HEK293 (cell line): ENCODE measurements around the gene NECTIN4.

ENCODE experiments used
- CTCF ChIA-PET: fragments of 350-600 bp; formaldehyde crosslinking; extraction: SDS; loops from one replicate; lab custom pipeline; 2021; ENCODE audit warnings: antibody characterized with exemption; lab: Yijun Ruan, JAX
- POLR2A ChIA-PET: fragments of 300-600 bp; formaldehyde crosslinking; extraction: SDS; loops from one replicate; lab custom pipeline; 2020; ENCODE audit warnings: antibody characterized with exemption, inconsistent platforms; lab: Yijun Ruan, JAX
- H3K27ac ChIP-seq: fragments of 200-500 bp; sonication (Bioruptor generic); 2 replicates; pipeline ENCODE4 v1.5.1; 2014; ENCODE audit warnings: low read depth, low read length, control low read depth, inconsistent platforms; ENCODE audit errors: extremely low read depth
- H3K36me3 ChIP-seq, 2 experiments: fragments of 200-500 bp in 1 of 2; sonication (Bioruptor generic) in 1 of 2; 1 replicate in 1 of 2; 2 replicates in 1 of 2; pipeline ENCODE4 v1.5.1; 2014 to 2017; ENCODE audit warnings: inconsistent platforms in 2 of 2, low read length in 2 of 2; ENCODE audit not compliant: control insufficient read depth in 2 of 2, insufficient read depth in 1 of 2
- H3K4me1 ChIP-seq: fragments of 200-500 bp; sonication (Bioruptor generic); 2 replicates; pipeline ENCODE4 v1.5.1; 2014; ENCODE audit warnings: mild to moderate bottlenecking, low read length, inconsistent platforms; ENCODE audit not compliant: control insufficient read depth, insufficient read depth
- H3K4me3 ChIP-seq: 2 replicates; pipeline ENCODE4 v1.5.1; 2011; ENCODE audit warnings: low read depth, mild to moderate bottlenecking, control low read depth, low read length, moderate library complexity
- H3K9me3 ChIP-seq: fragments of 200-500 bp; sonication (Bioruptor generic); 2 replicates; pipeline ENCODE4 v1.5.1; 2014; ENCODE audit warnings: low read depth, low read length, inconsistent platforms; ENCODE audit not compliant: control insufficient read depth, insufficient read depth
- BCL11B ChIP-seq: fragments of 450-650 bp; formaldehyde crosslinking; IDR thresholded peaks from 2 replicates; pipeline ENCODE4 v1.5.1; 2016; ENCODE audit warnings: low read depth, missing biosample characterization, missing genetic modification characterization
- GLI2 ChIP-seq: fragments of 450-650 bp; formaldehyde crosslinking; IDR thresholded peaks from 2 replicates; pipeline ENCODE4; 2017; ENCODE audit warnings: missing biosample characterization, missing genetic modification characterization, low read depth, borderline replicate concordance
- GLIS1 ChIP-seq: fragments of 450-650 bp; formaldehyde crosslinking; IDR thresholded peaks from 2 replicates; pipeline ENCODE4 v1.5.1; 2016; ENCODE audit warnings: missing biosample characterization, missing genetic modification characterization
- KLF8 ChIP-seq: fragments of 450-650 bp; formaldehyde crosslinking; IDR thresholded peaks from 2 replicates; pipeline ENCODE4 v1.5.1; 2016; ENCODE audit warnings: missing biosample characterization, missing genetic modification characterization
- SP7 ChIP-seq: fragments of 450-650 bp; formaldehyde crosslinking; IDR thresholded peaks from 2 replicates; pipeline ENCODE4 v1.5.1; 2016; ENCODE audit warnings: missing biosample characterization, missing genetic modification characterization
- TRIM28 ChIP-seq: IDR thresholded peaks from 2 replicates; pipeline ENCODE4 v1.6.1; 2011; ENCODE audit warnings: low read length, control low read depth, borderline replicate concordance
- ZBTB48 ChIP-seq: fragments of 450-650 bp; formaldehyde crosslinking; IDR thresholded peaks from 2 replicates; pipeline ENCODE4 v1.5.1; 2016; ENCODE audit warnings: missing biosample characterization, missing genetic modification characterization
- ZEB2 ChIP-seq: fragments of 450-650 bp; formaldehyde crosslinking; IDR thresholded peaks from 2 replicates; pipeline ENCODE4 v1.5.1; 2016; ENCODE audit warnings: missing biosample characterization, missing genetic modification characterization
- ZFP37 ChIP-seq: fragments of 450-650 bp; formaldehyde crosslinking; IDR thresholded peaks from 2 replicates; pipeline ENCODE4 v1.5.1; 2016; ENCODE audit warnings: missing biosample characterization, missing genetic modification characterization
- ZNF214 ChIP-seq: fragments of 450-650 bp; formaldehyde crosslinking; IDR thresholded peaks from 2 replicates; pipeline ENCODE4 v1.5.1; 2017; ENCODE audit warnings: missing biosample characterization, mild to moderate bottlenecking, missing genetic modification characterization, borderline replicate concordance
- ZNF335 ChIP-seq: fragments of 450-650 bp; formaldehyde crosslinking; conservative IDR thresholded peaks from 2 replicates; pipeline ENCODE4 v1.5.1; 2016; ENCODE audit warnings: missing biosample characterization, missing genetic modification characterization
- ZNF341 ChIP-seq: fragments of 450-650 bp; formaldehyde crosslinking; IDR thresholded peaks from 2 replicates; pipeline ENCODE4; 2016; ENCODE audit warnings: low read depth, missing biosample characterization, missing genetic modification characterization
- ZNF366 ChIP-seq: fragments of 450-650 bp; formaldehyde crosslinking; conservative IDR thresholded peaks from 2 replicates; pipeline ENCODE4 v1.5.1; 2016; ENCODE audit warnings: missing biosample characterization, missing genetic modification characterization
- ZNF394 ChIP-seq: fragments of 450-650 bp; formaldehyde crosslinking; IDR thresholded peaks from 2 replicates; pipeline ENCODE4 v1.5.1; 2016; ENCODE audit warnings: missing biosample characterization, missing genetic modification characterization, mild to moderate bottlenecking, moderate library complexity, borderline replicate concordance
- ZNF501 ChIP-seq: fragments of 450-650 bp; formaldehyde crosslinking; IDR thresholded peaks from 2 replicates; pipeline ENCODE4 v1.5.1; 2016; ENCODE audit warnings: missing biosample characterization, missing genetic modification characterization
- ZNF510 ChIP-seq: fragments of 450-650 bp; formaldehyde crosslinking; IDR thresholded peaks from 2 replicates; pipeline ENCODE4 v1.5.1; 2018; ENCODE audit warnings: mild to moderate bottlenecking, missing genetic modification characterization, missing biosample characterization; ENCODE audit not compliant: insufficient replicate concordance
- ZNF561 ChIP-seq: fragments of 450-650 bp; IDR thresholded peaks from 2 replicates; pipeline ENCODE4 v1.5.1; 2018; ENCODE audit warnings: missing biosample characterization, missing genetic modification characterization, borderline replicate concordance
- ZNF600 ChIP-seq: fragments of 450-650 bp; formaldehyde crosslinking; IDR thresholded peaks from 2 replicates; pipeline ENCODE4 v1.5.1; 2016; ENCODE audit warnings: missing biosample characterization, missing genetic modification characterization
- ZNF626 ChIP-seq: fragments of 450-650 bp; sonication (Bioruptor Pico); formaldehyde crosslinking; IDR thresholded peaks from 2 replicates; pipeline ENCODE4 v1.5.1; 2018; ENCODE audit warnings: missing biosample characterization, missing genetic modification characterization, inconsistent platforms
- ZNF629 ChIP-seq: fragments of 450-650 bp; formaldehyde crosslinking; IDR thresholded peaks from 2 replicates; pipeline ENCODE4 v1.5.1; 2017; ENCODE audit warnings: missing biosample characterization, missing genetic modification characterization
- ZNF768 ChIP-seq: fragments of 450-650 bp; formaldehyde crosslinking; IDR thresholded peaks from 2 replicates; pipeline ENCODE4 v1.5.1; 2018; ENCODE audit warnings: missing biosample characterization, mild to moderate bottlenecking, missing genetic modification characterization
- ZNF777 ChIP-seq: fragments of 450-650 bp; formaldehyde crosslinking; IDR thresholded peaks from 2 replicates; pipeline ENCODE4 v1.5.1; 2017; ENCODE audit warnings: missing biosample characterization, missing genetic modification characterization, borderline replicate concordance
- ZSCAN30 ChIP-seq: fragments of 450-650 bp; IDR thresholded peaks from 2 replicates; pipeline ENCODE4 v1.5.1; 2018; ENCODE audit warnings: missing biosample characterization, mild to moderate bottlenecking, missing genetic modification characterization, moderate library complexity
- TF ChIP-seq, protein P1 (sequence below): fragments of 450-650 bp; formaldehyde crosslinking; IDR thresholded peaks from 2 replicates; pipeline ENCODE4 v1.5.1; 2016; ENCODE audit warnings: missing biosample characterization, missing genetic modification characterization
- TF ChIP-seq, protein P2 (sequence below): fragments of 450-650 bp; formaldehyde crosslinking; IDR thresholded peaks from 2 replicates; pipeline ENCODE4 v1.5.1; 2016; ENCODE audit warnings: missing biosample characterization, missing genetic modification characterization
- TF ChIP-seq, protein P3 (sequence below): fragments of 450-650 bp; formaldehyde crosslinking; IDR thresholded peaks from 2 replicates; pipeline ENCODE4 v1.5.1; 2017; ENCODE audit warnings: missing biosample characterization, missing genetic modification characterization
- TF ChIP-seq, protein P4 (sequence below): fragments of 450-650 bp; formaldehyde crosslinking; conservative IDR thresholded peaks from 2 replicates; pipeline ENCODE4 v1.5.1; 2016; ENCODE audit warnings: low read depth, missing biosample characterization, missing genetic modification characterization

Gene NECTIN4

DNA sequence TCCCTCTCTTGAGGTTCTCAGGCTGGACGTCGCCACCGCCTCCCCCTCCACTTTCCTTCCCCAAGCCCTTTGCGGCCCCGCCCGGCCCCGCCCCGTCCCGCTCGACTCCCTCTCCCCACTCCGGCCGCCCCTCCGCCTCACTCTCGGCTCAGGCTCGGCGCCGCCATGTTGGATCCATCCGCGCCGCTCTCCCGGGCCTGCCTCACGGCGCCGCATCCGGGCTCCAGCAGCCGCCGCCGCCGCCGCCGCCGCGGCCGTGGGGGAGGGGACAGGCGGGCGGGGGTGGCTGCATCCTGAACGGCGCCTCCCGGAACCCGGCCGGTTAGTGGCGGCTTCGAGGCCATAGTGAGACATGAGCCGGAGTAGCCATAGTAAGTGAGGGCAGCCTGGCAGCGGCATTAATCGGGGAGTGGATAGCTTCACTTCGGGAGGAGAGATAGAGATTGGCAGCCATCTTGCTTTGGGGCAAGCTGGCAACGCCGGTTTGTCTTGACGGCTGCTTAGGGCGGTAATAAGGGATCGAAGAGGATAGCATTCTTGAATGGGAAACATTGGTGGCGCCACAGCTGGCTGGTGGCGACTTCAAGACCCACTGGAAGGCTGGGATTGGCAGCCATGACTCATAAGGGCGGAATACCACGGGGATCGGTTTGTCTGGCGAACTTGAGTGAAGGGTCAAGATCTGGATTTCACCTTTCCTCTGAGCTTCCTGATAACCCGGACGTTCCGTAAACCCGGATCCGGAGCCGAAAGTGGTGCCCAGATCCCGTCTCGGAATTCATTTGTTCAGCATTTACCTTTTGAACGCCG is 43.3 kb upstream of the NECTIN4 start, which contains the start of gene DEDD:
TSS of gene DEDD (minus strand) at position 258 of the 810 bp plus-strand sequence. CDS start 8,205 bp downstream, outside the sequence.
- H3K4me3 ChIP-seq, result peak within 1 kb of the TSS; percentile 84
- POLR2A ChIA-PET, result interaction anchor here (0.6 to 3.8 kb wide), 15 partner anchors 9 to 693 kb away, joined by 3 to 28 read pairs (median 5); partner anchors contain the start of genes F11R, NIT1, PFDN2 and PPOX
- CTCF ChIA-PET, result interaction anchor here (0.6 to 1.4 kb wide), 5 partner anchors 13 to 154 kb away, joined by 3 to 5 read pairs (median 3); partner anchors contain the start of gene PPOX
- TF ChIP-seq, protein P1, sequence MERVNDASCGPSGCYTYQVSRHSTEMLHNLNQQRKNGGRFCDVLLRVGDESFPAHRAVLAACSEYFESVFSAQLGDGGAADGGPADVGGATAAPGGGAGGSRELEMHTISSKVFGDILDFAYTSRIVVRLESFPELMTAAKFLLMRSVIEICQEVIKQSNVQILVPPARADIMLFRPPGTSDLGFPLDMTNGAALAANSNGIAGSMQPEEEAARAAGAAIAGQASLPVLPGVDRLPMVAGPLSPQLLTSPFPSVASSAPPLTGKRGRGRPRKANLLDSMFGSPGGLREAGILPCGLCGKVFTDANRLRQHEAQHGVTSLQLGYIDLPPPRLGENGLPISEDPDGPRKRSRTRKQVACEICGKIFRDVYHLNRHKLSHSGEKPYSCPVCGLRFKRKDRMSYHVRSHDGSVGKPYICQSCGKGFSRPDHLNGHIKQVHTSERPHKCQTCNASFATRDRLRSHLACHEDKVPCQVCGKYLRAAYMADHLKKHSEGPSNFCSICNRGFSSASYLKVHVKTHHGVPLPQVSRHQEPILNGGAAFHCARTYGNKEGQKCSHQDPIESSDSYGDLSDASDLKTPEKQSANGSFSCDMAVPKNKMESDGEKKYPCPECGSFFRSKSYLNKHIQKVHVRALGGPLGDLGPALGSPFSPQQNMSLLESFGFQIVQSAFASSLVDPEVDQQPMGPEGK, result peak; percentile 25; the same call in 1 of the 2 replicates
- TF ChIP-seq ZBTB48 (tag by site-specific recombination) (peak; percentile 99), GLI2 (tag by site-specific recombination) (no peak), ZNF561 (tag by site-specific recombination) (peak; percentile 72; the same call in 1 of the 2 replicates), ZNF394 (tag by site-specific recombination) (peak; percentile 59; the same call in 1 of the 2 replicates), ZNF768 (no peak; the same call in 1 of the 2 replicates), ZSCAN30 (tag by site-specific recombination) (peak; percentile 99), ZNF366 (tag by site-specific recombination) (peak; percentile 47; the same call in 1 of the 2 replicates), ZNF335 (tag by site-specific recombination) (peak; percentile 89), ZNF501 (tag by site-specific recombination) (no peak), ZNF341 (tag by site-specific recombination) (peak; percentile 89), BCL11B (no peak), ZNF626 (no peak; the same call in 1 of the 2 replicates), TRIM28 (peak; percentile 88), ZNF777 (tag by site-specific recombination) (no peak), ZNF600 (tag by site-specific recombination) (peak; percentile 88), ZNF510 (tag by site-specific recombination) (no peak), ZEB2 (tag by site-specific recombination) (peak; percentile 89), KLF8 (tag by site-specific recombination) (peak; percentile 54), SP7 (tag by site-specific recombination) (0 out of 2 replicates have a peak, but pooled peaks have one; percentile 53), ZFP37 (tag by site-specific recombination) (no peak; the same call in 1 of the 2 replicates), ZNF629 (tag by site-specific recombination) (peak; percentile 21; the same call in 1 of the 2 replicates), GLIS1 (tag by site-specific recombination) (peak; percentile 18; the same call in 1 of the 2 replicates), ZNF214 (tag by site-specific recombination) (no peak)
- TF ChIP-seq, protein P2, sequence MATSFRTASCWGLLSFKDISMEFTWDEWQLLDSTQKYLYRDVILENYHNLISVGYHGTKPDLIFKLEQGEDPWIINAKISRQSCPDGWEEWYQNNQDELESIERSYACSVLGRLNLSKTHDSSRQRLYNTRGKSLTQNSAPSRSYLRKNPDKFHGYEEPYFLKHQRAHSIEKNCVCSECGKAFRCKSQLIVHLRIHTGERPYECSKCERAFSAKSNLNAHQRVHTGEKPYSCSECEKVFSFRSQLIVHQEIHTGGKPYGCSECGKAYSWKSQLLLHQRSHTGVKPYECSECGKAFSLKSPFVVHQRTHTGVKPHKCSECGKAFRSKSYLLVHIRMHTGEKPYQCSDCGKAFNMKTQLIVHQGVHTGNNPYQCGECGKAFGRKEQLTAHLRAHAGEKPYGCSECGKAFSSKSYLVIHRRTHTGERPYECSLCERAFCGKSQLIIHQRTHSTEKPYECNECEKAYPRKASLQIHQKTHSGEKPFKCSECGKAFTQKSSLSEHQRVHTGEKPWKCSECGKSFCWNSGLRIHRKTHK (tag by site-specific recombination), result no peak
- TF ChIP-seq, protein P3, sequence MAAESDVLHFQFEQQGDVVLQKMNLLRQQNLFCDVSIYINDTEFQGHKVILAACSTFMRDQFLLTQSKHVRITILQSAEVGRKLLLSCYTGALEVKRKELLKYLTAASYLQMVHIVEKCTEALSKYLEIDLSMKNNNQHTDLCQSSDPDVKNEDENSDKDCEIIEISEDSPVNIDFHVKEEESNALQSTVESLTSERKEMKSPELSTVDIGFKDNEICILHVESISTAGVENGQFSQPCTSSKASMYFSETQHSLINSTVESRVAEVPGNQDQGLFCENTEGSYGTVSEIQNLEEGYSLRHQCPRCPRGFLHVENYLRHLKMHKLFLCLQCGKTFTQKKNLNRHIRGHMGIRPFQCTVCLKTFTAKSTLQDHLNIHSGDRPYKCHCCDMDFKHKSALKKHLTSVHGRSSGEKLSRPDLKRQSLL (tag by site-specific recombination), result peak; percentile 44; the same call in 1 of the 2 replicates
- TF ChIP-seq, protein P4, sequence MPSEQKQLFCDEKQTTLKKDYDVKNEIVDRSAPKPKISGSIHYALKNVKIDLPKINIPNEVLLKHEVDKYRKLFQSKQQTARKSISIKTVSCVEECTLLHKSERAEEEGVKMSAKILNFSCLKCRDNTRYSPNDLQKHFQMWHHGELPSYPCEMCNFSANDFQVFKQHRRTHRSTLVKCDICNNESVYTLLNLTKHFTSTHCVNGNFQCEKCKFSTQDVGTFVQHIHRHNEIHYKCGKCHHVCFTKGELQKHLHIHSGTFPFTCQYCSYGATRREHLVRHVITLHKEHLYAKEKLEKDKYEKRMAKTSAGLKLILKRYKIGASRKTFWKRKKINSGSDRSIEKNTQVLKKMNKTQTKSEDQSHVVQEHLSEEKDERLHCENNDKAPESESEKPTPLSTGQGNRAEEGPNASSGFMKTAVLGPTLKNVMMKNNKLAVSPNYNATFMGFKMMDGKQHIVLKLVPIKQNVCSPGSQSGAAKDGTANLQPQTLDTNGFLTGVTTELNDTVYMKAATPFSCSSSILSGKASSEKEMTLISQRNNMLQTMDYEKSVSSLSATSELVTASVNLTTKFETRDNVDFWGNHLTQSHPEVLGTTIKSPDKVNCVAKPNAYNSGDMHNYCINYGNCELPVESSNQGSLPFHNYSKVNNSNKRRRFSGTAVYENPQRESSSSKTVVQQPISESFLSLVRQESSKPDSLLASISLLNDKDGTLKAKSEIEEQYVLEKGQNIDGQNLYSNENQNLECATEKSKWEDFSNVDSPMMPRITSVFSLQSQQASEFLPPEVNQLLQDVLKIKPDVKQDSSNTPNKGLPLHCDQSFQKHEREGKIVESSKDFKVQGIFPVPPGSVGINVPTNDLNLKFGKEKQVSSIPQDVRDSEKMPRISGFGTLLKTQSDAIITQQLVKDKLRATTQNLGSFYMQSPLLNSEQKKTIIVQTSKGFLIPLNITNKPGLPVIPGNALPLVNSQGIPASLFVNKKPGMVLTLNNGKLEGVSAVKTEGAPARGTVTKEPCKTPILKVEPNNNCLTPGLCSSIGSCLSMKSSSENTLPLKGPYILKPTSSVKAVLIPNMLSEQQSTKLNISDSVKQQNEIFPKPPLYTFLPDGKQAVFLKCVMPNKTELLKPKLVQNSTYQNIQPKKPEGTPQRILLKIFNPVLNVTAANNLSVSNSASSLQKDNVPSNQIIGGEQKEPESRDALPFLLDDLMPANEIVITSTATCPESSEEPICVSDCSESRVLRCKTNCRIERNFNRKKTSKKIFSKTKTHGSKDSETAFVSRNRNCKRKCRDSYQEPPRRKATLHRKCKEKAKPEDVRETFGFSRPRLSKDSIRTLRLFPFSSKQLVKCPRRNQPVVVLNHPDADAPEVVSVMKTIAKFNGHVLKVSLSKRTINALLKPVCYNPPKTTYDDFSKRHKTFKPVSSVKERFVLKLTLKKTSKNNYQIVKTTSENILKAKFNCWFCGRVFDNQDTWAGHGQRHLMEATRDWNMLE, result peak; percentile 57; the same call in 1 of the 2 replicates

More for the DNA sequence above, 43.3 kb upstream of the NECTIN4 start, which contains the start of gene DEDD:
- Histone ChIP-seq H3K9me3 (no peaks in the 10 kb centered on the region), H3K4me1 (0 out of 2 replicates have a peak, but pooled peaks cover 2% of the 10 kb centered on the region), H3K27ac (peak within 1 kb of the TSS; percentile 91), H3K36me3 (peaks cover 0 to 34% of the 10 kb centered on the region in 2 experiments; a peak in 2 of 3 replicates)
